HFFc6 (cell line): ENCODE data around the gene ENO2. TPM values are rescaled to one million over a fixed set of nuclear protein-coding genes. Genes with fewer than 3 reads are reported as not detected.
"Not testable (repeated sequence)": the region's sequence is repeated elsewhere in the genome, so short reads cannot be mapped to it uniquely, and the experiment has no call there.

ENCODE experiments used
- DNase-seq: peaks from one replicate; pipeline ENCODE4 v3.0.0-alpha.2; 2018
- H3K27ac Mint-ChIP-seq: 2 replicates; pipeline ENCODE4 v1.8.0; 2020; ENCODE audit warnings: mild to moderate bottlenecking, mixed read lengths
- H3K27me3 Mint-ChIP-seq: 2 replicates; pipeline ENCODE4 v1.8.0; 2021; ENCODE audit warnings: mild to moderate bottlenecking, moderate library complexity, mixed read lengths; ENCODE audit not compliant: insufficient read depth
- H3K36me3 Mint-ChIP-seq: 2 replicates; pipeline ENCODE4 v1.8.0; 2021; ENCODE audit warnings: low read depth, mixed read lengths
- H3K4me1 Mint-ChIP-seq: 2 replicates; pipeline ENCODE4 v1.8.0; 2020; ENCODE audit warnings: low read depth, mixed read lengths
- H3K4me3 Mint-ChIP-seq: 2 replicates; pipeline ENCODE4 v1.8.0; 2020; ENCODE audit warnings: mild to moderate bottlenecking, moderate library complexity, mixed read lengths
- H3K9me3 Mint-ChIP-seq: 2 replicates; pipeline ENCODE4 v1.8.0; 2020; ENCODE audit warnings: mild to moderate bottlenecking, mixed read lengths
- long read RNA-seq: library from polyadenylated mRNA; unstranded; transcript quantifications from one replicate; pipeline ENCODE4 v2.0.0, GENCODE V29; 2019
- total RNA-seq, 6 experiments: library from RNA; stranded (reverse); fragmentation: NEBNext Ultra II Directional; extraction: Animal tissue kit (Norgen Biotek cat#: 25700); gene quantifications; 2 replicates in 1 of 6; 3 replicates in 5 of 6; pipeline ENCODE4 v1.2.3, GENCODE V29; 2021
- TF ChIP-seq, protein P1 (sequence below): fragments of 200-600 bp; sonication (generic); IDR thresholded peaks from 2 replicates; pipeline ENCODE4 v1.5.0; 2021; ENCODE audit warnings: antibody characterized with exemption, mild to moderate bottlenecking

ENO2 gene
- 10 to 100 TPM; 18.9 to 26.9 (median 24.7) TPM for total RNA-seq
- long read RNA-seq, transcript ENO2-201 (12 exons, 2,423 nt) = major isoform, 14 of 20 reads
- long read RNA-seq, partial matches to known transcripts = 2 of 20 reads
- long read RNA-seq, other reads (novel, unspliced or antisense) = 1 of 20 reads

DNA sequence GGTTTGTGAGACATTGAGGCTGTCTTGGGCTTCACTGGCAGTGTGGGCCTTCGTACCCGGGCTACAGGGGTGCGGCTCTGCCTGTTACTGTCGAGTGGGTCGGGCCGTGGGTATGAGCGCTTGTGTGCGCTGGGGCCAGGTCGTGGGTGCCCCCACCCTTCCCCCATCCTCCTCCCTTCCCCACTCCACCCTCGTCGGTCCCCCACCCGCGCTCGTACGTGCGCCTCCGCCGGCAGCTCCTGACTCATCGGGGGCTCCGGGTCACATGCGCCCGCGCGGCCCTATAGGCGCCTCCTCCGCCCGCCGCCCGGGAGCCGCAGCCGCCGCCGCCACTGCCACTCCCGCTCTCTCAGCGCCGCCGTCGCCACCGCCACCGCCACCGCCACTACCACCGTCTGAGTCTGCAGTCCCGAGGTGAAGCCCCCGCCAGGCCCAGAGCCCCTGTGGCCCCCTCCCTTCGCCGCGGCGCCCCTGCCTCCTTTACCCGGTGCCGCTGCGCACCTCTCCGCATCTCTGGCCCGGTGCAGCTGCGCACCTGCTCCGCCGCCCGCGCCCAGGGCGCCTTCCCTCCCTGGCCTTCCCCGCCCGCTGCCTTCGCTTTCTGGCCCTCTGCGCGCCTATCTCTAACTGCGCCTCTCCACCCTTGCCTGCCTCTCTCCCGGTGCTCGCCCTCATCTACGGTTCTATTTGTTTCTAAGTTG lies at the start of gene ENO2:
TSS of gene ENO2 (plus strand) at position 335 of the 701 bp plus-strand sequence. CDS start 1,253 bp downstream, outside the sequence.
- Mint-ChIP-seq H3K27me3 (peaks cover 4% of the 10 kb centered on the region), H3K4me3 (peak within 1 kb of the TSS; percentile 94), H3K36me3 (peaks cover 4% of the 10 kb centered on the region; the same call in 1 of the 2 replicates), H3K9me3 (no peaks in the 10 kb centered on the region), H3K4me1 (peaks cover 37% of the 10 kb centered on the region), H3K27ac (peak within 1 kb of the TSS; percentile 64)
- TF ChIP-seq, protein P1, sequence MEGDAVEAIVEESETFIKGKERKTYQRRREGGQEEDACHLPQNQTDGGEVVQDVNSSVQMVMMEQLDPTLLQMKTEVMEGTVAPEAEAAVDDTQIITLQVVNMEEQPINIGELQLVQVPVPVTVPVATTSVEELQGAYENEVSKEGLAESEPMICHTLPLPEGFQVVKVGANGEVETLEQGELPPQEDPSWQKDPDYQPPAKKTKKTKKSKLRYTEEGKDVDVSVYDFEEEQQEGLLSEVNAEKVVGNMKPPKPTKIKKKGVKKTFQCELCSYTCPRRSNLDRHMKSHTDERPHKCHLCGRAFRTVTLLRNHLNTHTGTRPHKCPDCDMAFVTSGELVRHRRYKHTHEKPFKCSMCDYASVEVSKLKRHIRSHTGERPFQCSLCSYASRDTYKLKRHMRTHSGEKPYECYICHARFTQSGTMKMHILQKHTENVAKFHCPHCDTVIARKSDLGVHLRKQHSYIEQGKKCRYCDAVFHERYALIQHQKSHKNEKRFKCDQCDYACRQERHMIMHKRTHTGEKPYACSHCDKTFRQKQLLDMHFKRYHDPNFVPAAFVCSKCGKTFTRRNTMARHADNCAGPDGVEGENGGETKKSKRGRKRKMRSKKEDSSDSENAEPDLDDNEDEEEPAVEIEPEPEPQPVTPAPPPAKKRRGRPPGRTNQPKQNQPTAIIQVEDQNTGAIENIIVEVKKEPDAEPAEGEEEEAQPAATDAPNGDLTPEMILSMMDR = no peak
- DNase-seq = peak; percentile 42

DNA sequence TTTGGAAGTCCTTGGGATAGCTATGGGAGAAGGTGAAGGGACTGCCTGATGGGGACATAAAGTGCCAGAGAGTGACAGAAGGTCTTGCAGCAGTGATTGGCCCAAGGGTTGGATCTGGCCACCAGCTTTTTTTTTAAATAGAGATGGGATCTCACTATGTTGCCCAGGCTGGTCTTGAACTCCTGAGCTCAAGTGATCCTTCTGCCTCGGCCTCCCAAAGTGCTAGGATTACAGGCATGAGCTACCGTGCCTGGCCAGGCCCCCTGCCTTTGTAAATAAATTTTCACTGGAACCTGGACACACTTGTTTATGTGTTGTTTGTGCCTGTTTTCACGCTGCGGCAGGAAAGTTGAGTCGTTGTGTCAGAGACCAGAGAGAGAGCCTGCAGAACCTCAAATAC lies 49.1 kb upstream of the ENO2 start:
- not testable (repeated sequence) for H3K4me3 Mint-ChIP-seq, H3K9me3 Mint-ChIP-seq, DNase-seq, H3K27ac Mint-ChIP-seq
- Mint-ChIP-seq H3K4me1 (peaks cover 33% of the 10 kb centered on the region), H3K27me3 (peaks cover 17% of the 10 kb centered on the region), H3K36me3 (peaks cover 68% of the 10 kb centered on the region)

DNA sequence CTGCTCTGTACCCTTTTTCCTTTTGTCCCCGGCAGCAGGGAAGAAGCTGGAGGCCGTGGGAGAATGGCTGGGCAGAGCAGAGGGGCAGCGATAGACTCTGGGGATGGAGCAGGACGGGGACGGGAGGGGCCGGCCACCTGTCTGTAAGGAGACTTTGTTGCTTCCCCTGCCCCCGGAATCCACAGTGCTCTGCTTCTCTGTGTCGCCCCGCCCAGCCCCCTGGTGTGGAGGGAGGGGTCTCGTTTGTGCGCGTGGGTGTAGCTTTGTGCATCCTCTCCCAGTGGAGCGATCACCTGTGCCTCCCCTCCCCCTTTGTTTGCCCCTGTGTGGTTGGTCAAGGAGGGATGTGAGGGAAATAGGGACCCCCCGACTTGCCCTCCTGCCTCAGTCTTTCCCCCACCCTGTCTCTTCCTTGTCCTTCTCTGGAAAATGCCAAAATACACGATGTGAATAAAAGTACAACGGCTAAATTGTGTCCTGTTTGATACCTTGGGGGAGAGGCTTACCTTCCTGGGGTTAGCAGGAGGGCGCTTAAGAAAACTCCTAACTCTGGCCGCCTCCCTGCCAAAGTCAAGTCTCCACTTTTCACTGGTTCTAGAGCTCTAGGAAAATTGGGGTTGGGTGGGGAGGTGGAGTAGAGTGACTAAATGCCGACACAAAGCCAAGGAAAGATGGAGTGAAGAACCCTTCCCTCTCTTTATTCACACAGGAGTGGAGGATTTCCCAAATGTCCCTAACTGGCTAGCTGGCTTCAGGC lies 48.0 kb upstream of the ENO2 start:
- Mint-ChIP-seq H3K4me1 (peaks cover 44% of the 10 kb centered on the region), H3K4me3 (peak overlapping the region; percentile 97), H3K27ac (peak overlapping the region; percentile 90), H3K27me3 (peaks cover 17% of the 10 kb centered on the region), H3K36me3 (peaks cover 62% of the 10 kb centered on the region), H3K9me3 (no peaks in the 10 kb centered on the region)
- TF ChIP-seq, protein P1 = no peak
- DNase-seq = no peak

DNA sequence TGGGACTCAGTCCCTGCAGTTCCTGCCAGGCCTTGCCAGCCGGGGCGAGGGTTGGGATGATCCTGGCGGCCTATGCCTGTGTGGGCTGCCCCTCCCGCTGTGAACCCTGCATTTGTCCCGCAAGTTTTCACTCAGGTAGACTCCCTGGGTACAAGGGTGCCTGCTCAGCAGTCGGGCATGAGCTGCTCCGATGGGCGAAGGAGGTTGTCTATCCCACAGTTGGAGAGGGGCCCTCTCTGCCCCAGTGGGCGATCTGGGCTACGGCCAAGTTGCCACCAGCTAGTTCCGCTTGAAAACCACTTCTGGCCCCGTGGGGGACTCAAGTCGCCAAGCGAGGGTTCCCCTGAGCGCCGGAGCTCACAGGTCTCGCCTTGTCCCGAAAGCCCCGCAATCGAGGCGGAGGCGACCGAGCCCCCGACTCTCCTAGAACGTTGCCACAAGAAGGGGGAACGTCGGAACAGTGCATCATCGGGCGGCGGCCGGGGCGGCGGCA lies 47.4 kb upstream of the ENO2 start:
- peaks cover 63% of the 10 kb centered on the region for H3K36me3 Mint-ChIP-seq

DNA sequence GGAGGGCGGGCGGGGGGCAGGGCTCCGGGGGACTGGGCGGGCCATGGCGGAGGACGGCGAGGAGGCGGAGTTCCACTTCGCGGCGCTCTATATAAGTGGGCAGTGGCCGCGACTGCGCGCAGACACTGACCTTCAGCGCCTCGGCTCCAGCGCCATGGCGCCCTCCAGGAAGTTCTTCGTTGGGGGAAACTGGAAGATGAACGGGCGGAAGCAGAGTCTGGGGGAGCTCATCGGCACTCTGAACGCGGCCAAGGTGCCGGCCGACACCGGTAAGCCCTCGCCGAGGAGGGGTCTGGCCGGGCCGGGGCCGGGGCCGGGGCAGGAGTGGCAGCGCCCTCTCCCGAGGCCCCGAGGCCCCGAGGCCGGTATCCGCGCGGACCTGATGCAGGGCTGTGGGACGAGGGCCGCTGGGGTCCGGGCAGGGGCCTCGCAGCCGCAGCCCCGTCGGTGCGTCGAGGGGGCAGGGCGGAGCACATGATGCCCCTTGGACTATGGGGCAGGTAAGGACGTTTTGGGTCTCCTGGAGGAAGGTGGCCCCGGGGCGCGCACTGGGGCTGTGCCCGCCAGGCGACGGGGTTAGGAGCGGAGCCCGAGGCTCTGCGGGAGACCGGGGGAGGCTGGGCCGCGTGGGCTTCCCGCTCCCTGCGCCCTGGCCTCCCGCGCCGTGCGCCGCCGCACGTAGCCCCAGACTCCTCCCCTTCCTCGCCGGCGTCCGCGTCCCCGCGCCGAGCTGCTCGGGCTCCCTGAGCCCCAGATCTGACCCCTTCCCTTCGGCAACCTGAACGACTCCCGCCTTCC lies 46.8 kb upstream of the ENO2 start, which contains the start of gene TPI1:
TSS of gene TPI1 (plus strand) at position 119 of the 798 bp plus-strand sequence. CDS start at position 155, 36 bp downstream.
- Mint-ChIP-seq H3K27ac (peak within 1 kb of the TSS; percentile 90), H3K27me3 (peaks cover 17% of the 10 kb centered on the region), H3K4me1 (peaks cover 54% of the 10 kb centered on the region), H3K9me3 (no peaks in the 10 kb centered on the region), H3K36me3 (peaks cover 62% of the 10 kb centered on the region), H3K4me3 (peak within 1 kb of the TSS; percentile 97)
- peak; percentile 79 for DNase-seq
- TF ChIP-seq, protein P1 = peak; percentile 48

More for the DNA sequence above, 47.4 kb upstream of the ENO2 start:
- Mint-ChIP-seq H3K4me1 (peaks cover 50% of the 10 kb centered on the region), H3K27me3 (peaks cover 17% of the 10 kb centered on the region), H3K27ac (peak overlapping the region; percentile 90), H3K9me3 (no peaks in the 10 kb centered on the region), H3K4me3 (peak overlapping the region; percentile 97)
- TF ChIP-seq, protein P1 = no peak
- DNase-seq = no peak
